Small intestine (tissue), 7 donors: ENCODE measurements around the gene STAU1. TPM values are rescaled to one million over a fixed set of nuclear protein-coding genes. Genes with fewer than 3 reads are reported as not detected.
"Not testable (repeated sequence)": the region's sequence is repeated elsewhere in the genome, so short reads cannot be mapped to it uniquely, and the experiment has no call there.

ENCODE experiments used
- DNase-seq, 2 donors: peaks; one replicate each; pipeline versions ENCODE4 v3.0.0 to v3.0.0-alpha.2; 2013
- FAIRE-seq: peaks from 2 replicates; lab custom pipeline; 2012; peaks lifted over from hg19 to GRCh38; lab: Jason Lieb, UNC
- H3K27ac ChIP-seq, 3 donors: one replicate each; pipeline ENCODE4 v1.5.1; 2013; ENCODE audit warnings: low read length in 2 of 3, mild to moderate bottlenecking in 2 of 3, control low read depth in 1 of 3, inconsistent platforms in 1 of 3, low read depth in 1 of 3, moderate library complexity in 1 of 3
- H3K27me3 ChIP-seq, 3 donors: one replicate each; pipeline ENCODE4 v1.6.1; 2013; ENCODE audit warnings: low read length in 3 of 3, inconsistent platforms in 1 of 3; ENCODE audit not compliant: control insufficient read depth in 3 of 3, insufficient read depth in 3 of 3
- H3K36me3 ChIP-seq, 3 donors: one replicate each; pipeline ENCODE4 v1.6.1; 2013; ENCODE audit warnings: low read length in 3 of 3, inconsistent platforms in 1 of 3, low read depth in 1 of 3, mild to moderate bottlenecking in 1 of 3, moderate library complexity in 1 of 3; ENCODE audit not compliant: control insufficient read depth in 3 of 3, insufficient read depth in 2 of 3
- H3K4me1 ChIP-seq, 3 donors: one replicate each; pipeline ENCODE4 v1.6.1; 2013; ENCODE audit warnings: low read length in 2 of 3, inconsistent platforms in 1 of 3, low read depth in 1 of 3, mild to moderate bottlenecking in 1 of 3, moderate library complexity in 1 of 3; ENCODE audit not compliant: control insufficient read depth in 3 of 3, insufficient read depth in 2 of 3
- H3K4me3 ChIP-seq, 3 donors: one replicate each; pipeline ENCODE4 v1.5.1; 2013; ENCODE audit warnings: low read length in 3 of 3, control low read depth in 1 of 3, inconsistent platforms in 1 of 3, low read depth in 1 of 3, mild to moderate bottlenecking in 1 of 3, moderate library complexity in 1 of 3
- H3K9me3 ChIP-seq, 2 donors: one replicate each; pipeline ENCODE4 v1.6.1; 2013; ENCODE audit warnings: low read depth in 1 of 2, low read length in 1 of 2; ENCODE audit not compliant: control insufficient read depth in 2 of 2, insufficient read depth in 1 of 2
- WGBS, 3 donors: extraction: QIAGEN DNeasy Blood & Tissue Kit; methylation state at CpG; one replicate each; pipeline ENCODE4 v1.1.7; 2013; 5-methylcytosine and 5-hydroxymethylcytosine counted together
- polyA plus RNA-seq, 4 donors: library from polyadenylated mRNA; stranded (reverse) in 3 of 4; unstranded in 1 of 4; fragments of 200-250 nt in 3 of 4; fragments of 120-200 nt in 1 of 4; gene quantifications; one replicate each; pipeline versions ENCODE4 v1.2.1 to v1.2.3, GENCODE V29; 2013
- donor health status: healthy with polysubstance abuse.
- donor health status: control.
- donor health status: control.
- donor health status: Bipolar disorder and iron deficiency.
- donor health status: healthy.

Gene STAU1
- polyA plus RNA-seq, 4 donors, result 47.1 to 116 (median 65.4) TPM

DNA sequence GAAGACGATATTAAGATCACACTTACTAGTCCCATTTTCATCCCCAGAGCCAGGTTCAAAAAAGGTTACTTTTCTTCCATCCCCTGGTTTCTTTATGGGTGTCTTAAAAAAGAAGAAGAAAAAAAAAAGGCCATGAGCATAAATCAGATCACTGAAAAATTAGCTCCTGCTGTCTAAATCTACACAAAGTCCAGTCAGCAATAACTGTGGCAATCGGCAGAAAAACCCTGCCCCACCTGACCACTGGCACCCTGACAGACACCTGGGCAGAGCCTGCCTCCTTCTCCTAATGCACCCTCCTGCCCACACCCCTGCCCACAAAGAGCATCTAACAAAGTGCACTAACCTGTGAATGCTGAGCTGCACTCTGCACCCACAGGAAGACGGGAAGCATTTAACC, 69.8 kb downstream of the STAU1 start:
- no peaks in the 10 kb centered on the region for H3K9me3 ChIP-seq
- FAIRE-seq, result no peak
- DNase-seq, result no peak
- WGBS, 3 donors, result 83 to 95% (median 86%) methylated on average over 3 of the region's 3 CpGs
- peaks cover 0 to 13% (median 0%) of the 10 kb centered on the region in 3 donors for H3K4me1 ChIP-seq
- H3K36me3 ChIP-seq, result peaks cover 22 to 69% (median 23%) of the 10 kb centered on the region in 3 donors
- no peak overlapping the region for H3K27ac ChIP-seq
- no peaks in the 10 kb centered on the region for H3K27me3 ChIP-seq
- H3K4me3 ChIP-seq, result peak overlapping the region in 1 of 3 donors; percentile 4

DNA sequence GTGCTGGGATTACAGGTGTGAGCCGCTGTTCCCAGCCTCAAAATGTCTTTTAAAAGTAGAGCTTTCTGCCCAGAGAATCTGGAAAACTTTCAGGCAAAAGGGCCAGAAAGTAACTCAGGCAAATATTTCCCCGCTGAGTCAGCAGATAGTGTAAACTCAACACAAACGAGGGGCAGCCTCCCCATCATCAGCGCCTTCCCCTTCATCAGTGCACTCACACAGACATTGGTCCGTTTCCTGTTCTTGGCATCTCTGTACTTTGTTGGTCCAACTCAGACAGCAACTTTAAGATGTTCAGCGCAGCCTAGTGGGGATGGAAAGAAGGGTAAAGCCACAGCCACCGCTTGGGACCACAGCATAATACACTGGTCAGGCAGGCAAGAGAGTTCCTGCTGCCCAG, 72.6 kb downstream of the STAU1 start:
- no peak for DNase-seq
- Histone ChIP-seq H3K4me1 (peaks cover 0 to 13% (median 0%) of the 10 kb centered on the region in 3 donors), H3K27me3 (no peaks in the 10 kb centered on the region), H3K27ac (no peak overlapping the region), H3K9me3 (no peaks in the 10 kb centered on the region), H3K36me3 (peaks cover 19 to 75% (median 22%) of the 10 kb centered on the region in 3 donors), H3K4me3 (no peak overlapping the region)
- FAIRE-seq, result no peak
- WGBS, 3 donors, result 81 to 88% (median 88%) methylated on average over 7 of the region's 7 CpGs

DNA sequence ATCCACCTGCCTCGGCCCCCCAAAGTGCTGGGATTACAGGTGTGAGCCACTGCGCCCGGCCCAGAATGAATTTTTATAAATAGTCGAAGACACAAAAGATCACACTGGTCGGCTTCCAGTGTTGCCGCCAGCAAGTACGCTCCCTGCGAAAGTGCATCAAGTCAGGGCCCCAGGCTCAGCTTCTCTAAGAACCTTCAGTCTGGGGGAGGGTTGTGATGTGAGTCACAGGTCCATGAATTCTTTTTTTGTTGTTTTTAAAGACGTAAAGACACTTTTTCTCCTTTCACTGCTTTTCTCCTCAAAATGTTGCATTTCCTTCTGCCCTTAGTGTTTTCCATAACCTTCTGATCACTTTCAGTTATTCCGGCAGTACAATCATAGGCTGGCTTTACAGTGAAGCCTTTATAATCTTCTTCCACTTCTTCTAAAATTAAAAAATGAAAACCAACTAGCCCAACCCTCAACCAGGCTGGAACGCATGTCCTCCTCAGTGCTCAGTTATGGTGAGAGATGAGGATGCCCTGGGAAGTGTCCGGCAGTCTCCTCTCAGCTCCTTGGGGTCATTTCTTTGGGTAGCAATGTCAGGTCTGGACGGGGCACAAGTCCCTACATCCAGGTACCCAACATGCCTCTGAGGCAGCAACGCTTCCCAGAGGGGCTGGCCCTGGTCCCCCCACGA, 75.4 kb downstream of the STAU1 start:
- Histone ChIP-seq H3K4me3 (no peak overlapping the region), H3K27me3 (no peaks in the 10 kb centered on the region), H3K27ac (no peak overlapping the region), H3K4me1 (peaks cover 0 to 4% (median 0%) of the 10 kb centered on the region in 3 donors), H3K36me3 (peaks cover 11 to 65% (median 17%) of the 10 kb centered on the region in 3 donors), H3K9me3 (no peaks in the 10 kb centered on the region)
- FAIRE-seq (no peak), DNase-seq (no peak)
- 92 to 96% (median 95%) methylated on average over 15 of the region's 15 CpGs for WGBS, 3 donors

DNA sequence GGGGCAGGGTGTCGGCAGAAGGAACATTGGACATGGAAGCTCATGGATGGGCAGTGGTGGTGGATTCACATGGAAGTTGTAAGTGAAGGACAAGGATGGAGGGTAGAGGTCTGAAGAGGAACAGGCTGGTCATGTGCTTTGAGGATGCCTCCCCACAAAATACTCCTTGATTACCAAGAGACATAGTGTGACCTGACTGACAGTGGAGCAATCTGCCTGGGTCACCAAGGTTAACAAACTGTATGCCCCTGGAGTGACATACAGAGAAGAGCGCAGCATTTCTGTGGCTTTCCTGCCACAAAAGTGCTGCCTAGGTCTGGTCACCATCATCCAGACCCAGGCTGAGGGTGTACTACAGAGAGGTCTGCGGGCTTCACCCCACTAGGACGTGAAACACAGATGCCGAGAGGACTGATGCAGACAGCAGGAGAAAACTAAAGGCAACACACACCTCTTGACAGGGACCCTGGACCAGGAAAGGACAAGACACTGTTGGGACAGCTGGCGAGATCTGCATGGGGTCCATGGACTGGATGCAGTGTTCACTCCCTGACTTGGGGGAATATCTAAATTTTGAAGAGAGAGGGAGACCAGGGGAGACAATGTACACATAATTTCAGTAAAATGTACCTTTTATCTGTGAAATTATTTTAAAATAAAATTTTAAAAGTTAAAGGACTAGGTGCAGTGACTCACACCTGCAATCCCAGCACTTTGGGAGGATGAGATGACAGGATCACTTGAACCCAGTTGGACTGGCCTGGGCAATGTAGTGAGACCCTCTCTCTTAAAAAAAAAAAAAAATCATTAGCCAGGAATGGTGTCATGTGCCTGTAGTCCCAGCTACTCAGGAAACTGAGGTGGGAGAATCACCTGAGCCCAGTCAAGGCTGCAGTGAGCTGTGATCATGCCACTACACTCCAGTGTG, 77.1 kb downstream of the STAU1 start:
- DNase-seq, result no peak
- Histone ChIP-seq H3K27me3 (no peaks in the 10 kb centered on the region), H3K4me3 (no peak overlapping the region), H3K4me1 (no peaks in the 10 kb centered on the region), H3K9me3 (no peaks in the 10 kb centered on the region), H3K36me3 (peaks cover 0 to 51% (median 16%) of the 10 kb centered on the region in 3 donors), H3K27ac (no peak overlapping the region)
- no peak for FAIRE-seq
- 97% methylated on average over 6 of the region's 6 CpGs for WGBS, 3 donors

DNA sequence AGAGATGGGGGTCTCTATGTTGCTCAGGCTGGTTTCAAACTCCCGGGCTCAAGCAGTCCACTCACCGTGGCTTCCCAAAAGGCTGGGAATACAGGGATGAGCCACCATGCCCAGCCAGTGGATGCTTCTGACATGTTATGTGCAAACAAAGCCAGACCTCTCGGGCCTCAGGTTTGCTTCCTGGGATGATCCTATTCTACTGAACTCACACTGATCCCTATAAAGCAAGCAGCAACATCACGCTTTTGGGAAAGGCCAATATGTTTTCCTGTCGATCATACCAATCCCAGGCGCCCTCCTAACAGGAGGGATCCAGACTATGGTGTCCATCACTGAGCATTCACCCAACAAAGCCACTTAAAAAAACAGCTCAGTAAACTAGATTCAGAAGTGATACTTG, 81.8 kb downstream of the STAU1 start:
- no peaks in the 10 kb centered on the region for H3K9me3 ChIP-seq
- 95 to 98% (median 97%) methylated on average over 6 of the region's 6 CpGs for WGBS, 3 donors
- H3K27ac ChIP-seq, result no peak overlapping the region
- DNase-seq (no peak), FAIRE-seq (no peak)
- no peak overlapping the region for H3K4me3 ChIP-seq
- H3K36me3 ChIP-seq, result peaks cover 2 to 50% (median 8%) of the 10 kb centered on the region in 3 donors
- no peaks in the 10 kb centered on the region for H3K27me3 ChIP-seq
- no peaks in the 10 kb centered on the region for H3K4me1 ChIP-seq

DNA sequence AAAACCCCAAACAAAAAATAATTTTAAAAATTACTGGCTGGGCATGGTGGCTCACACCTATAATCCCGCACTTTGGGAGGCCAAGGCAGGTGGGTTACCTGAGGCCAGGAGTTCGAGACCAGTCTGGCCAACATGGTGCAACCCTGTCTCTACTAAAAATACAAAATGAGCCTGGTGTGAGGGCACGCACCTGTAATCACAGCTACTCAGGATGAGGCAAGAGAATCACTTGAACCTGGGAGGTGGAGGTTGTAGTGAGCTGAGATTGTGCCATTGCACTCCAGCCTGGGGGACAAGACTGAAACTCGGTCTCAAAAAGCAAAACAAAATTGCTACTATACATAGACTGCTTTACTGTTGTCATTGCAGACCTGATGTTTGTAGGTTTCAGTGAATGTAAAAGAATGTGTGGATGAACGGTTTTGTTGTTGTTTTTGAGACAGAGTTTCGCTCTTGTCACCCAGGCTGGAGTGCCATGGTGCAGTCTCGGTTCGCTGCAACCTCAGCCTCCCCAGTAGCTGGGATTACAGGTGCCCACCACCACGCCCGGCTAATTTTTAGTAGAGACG, 83.1 kb downstream of the STAU1 start:
- not testable (repeated sequence) for H3K4me3 ChIP-seq, FAIRE-seq, H3K27me3 ChIP-seq, H3K9me3 ChIP-seq, DNase-seq, H3K4me1 ChIP-seq, H3K27ac ChIP-seq
- H3K36me3 ChIP-seq, result peaks cover 2 to 46% (median 5%) of the 10 kb centered on the region in 3 donors
- 93 to 98% (median 95%) methylated on average over 11 of the region's 11 CpGs for WGBS, 3 donors

DNA sequence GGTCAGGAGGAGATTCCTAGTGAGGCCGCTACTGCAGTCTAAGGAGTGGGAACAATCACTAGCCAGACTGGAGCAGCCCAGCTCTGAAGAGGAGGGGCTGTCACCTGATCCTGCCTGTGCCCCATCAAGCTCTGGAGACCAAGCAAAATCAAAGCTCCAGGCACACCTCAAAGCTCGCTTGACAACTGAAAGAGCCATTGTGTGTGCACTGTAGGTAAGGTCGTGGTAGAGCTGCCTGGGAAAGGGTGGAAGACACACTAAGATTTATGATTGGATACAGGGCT, 83.8 kb downstream of the STAU1 start:
- Histone ChIP-seq H3K4me3 (no peak overlapping the region), H3K4me1 (no peaks in the 10 kb centered on the region), H3K27me3 (no peaks in the 10 kb centered on the region), H3K27ac (no peak overlapping the region), H3K9me3 (no peaks in the 10 kb centered on the region), H3K36me3 (peaks cover 2 to 44% (median 3%) of the 10 kb centered on the region in 3 donors)
- WGBS, 3 donors, result 88 to 90% (median 90%) methylated on average over 3 of the region's 3 CpGs
- no peak for FAIRE-seq
- no peak for DNase-seq

DNA sequence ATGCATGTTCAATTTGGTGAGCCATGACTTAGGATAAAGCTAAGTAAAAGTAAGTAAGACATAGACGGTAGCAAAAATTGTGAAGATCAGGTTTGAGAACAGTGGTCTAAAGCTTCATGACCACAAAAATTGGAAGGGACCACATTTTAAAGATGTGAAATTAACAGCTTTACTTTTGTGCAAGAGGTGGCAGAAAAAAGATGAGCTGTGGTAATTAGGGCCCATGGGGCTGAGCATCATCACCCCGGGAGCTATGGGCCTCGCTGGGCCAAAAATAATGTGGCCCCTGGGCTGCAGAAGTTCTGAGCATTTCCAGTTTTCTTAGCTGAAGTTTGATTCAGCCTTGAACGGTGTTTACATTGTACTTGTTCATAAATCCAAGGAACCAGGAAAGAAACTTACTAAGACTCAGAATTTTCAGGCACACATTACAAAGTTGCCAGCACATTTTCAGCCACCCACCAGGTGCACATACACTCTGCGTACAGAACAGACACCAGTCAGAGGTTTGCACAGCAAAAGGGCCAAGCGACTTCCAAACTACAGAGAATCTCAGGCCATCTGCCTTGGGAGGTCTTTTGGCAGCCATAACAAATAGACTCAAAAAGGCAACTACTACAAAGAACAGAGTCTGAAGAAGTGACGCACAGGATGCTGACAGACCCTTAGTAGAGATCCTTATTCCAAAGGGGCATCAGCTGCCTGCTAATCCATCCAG, 84.3 kb downstream of the STAU1 start:
- no peak overlapping the region for H3K4me3 ChIP-seq
- H3K27me3 ChIP-seq, result no peaks in the 10 kb centered on the region
- 93 to 96% (median 95%) methylated on average over 7 of the region's 7 CpGs for WGBS, 3 donors
- H3K9me3 ChIP-seq, result no peaks in the 10 kb centered on the region
- no peaks in the 10 kb centered on the region for H3K4me1 ChIP-seq
- no peak overlapping the region for H3K27ac ChIP-seq
- DNase-seq, result no peak
- no peak for FAIRE-seq
- peaks cover 2 to 46% (median 3%) of the 10 kb centered on the region in 3 donors for H3K36me3 ChIP-seq
